GM19025 (cell line): ENCODE measurements around the gene CNTN1.
"Not testable (repeated sequence)": the region's sequence is repeated elsewhere in the genome, so short reads cannot be mapped to it uniquely, and the experiment has no call there.

Source experiments
- ATAC-seq: cut with Tn5 transposase; IDR thresholded peaks from one replicate; pipeline ENCODE4 v1.9.1; 2021; ENCODE audit warnings: mild to moderate bottlenecking, low read depth, moderate library complexity; ENCODE audit not compliant: unreplicated experiment

CNTN1 gene

DNA sequence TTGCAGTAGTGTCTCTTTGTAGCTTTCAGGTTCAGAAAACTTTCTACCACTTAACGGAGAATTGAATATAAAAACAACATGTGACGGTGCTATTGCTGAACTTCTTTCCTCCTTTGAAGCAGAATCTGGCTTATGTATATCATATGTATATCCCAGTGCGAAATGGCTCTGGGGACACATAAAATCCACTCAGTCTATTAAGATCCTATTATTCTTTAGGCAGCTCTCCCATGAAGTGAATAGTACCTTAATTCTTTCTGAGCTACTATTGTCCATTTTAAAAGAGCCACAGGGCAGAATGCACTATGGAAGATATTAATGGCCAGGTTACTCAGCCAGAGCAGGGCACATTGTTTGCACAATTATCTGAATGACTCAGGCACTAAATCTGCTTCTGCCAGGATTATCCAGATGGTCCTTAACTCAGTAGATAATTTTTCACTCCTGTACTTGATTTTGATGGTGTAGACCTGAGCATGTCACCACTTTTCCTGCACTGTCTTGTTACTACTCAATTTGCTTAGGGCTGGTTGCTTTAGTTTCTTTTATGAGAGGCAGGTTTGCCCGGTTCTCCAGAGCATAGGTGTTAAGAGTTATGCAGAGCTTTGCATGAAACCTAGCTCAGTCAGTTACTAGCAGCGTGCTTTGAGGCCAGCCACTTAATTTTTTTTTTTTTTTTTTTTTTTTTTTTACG, 5.5 kb downstream of the CNTN1 start:
- no peak for ATAC-seq

DNA sequence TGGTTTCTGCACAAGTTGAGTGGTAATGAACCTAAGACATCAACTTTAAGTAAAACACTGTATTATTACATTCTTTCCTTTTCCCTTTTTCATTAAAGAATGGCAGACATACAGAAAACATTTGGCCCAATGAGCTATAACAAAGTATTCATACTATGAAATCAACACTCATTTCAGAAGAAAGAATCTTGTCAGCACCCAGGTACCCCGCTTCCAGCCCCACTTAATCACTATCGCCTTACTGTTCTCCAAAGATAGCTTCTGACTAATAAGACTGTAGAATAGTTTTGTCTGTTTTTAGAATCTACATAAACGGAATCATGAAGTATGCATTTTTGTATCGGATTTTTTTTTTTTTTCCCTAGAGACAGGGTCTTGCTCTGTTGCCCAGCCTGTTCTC, 9.5 kb downstream of the CNTN1 start:
- no peak for ATAC-seq

DNA sequence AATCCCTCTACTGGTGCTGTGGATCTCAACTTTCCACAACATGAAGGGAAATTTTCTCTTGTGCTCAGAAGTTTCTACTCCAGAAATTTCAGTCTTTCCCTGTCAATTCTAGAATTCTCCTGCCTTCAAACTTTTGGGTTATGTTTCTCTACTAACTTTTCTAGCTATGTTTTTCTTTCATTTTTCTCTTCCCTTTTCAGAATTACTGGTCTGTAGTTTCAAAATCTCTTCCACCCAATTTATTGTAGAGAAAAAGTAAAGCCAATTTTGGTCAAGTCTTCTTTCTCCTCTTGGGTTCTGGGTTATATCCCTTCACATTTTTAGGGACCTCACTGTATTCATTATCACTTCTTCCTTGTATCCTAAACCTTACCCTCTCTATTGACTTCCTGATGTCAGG, 18.9 kb downstream of the CNTN1 start:
- ATAC-seq: no peak

DNA sequence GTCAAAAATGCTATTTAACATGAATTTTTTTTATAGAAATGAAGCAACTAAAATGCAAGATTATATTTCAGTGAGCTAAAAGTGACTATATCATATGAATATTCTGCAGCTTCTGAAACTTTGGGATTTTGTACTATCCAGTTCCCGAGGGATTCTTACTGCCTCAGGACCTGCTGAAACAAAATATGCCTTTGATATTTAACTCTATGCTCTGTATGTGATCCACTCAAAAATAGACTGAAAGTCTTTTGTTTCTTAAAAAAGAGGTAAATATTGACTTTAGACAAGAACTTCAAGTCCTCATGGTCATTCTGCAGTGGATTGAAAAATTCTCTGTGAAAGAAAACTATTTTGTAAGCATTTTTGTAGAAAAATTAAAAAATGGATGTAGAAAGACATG, 22.4 kb downstream of the CNTN1 start:
- no peak for ATAC-seq

DNA sequence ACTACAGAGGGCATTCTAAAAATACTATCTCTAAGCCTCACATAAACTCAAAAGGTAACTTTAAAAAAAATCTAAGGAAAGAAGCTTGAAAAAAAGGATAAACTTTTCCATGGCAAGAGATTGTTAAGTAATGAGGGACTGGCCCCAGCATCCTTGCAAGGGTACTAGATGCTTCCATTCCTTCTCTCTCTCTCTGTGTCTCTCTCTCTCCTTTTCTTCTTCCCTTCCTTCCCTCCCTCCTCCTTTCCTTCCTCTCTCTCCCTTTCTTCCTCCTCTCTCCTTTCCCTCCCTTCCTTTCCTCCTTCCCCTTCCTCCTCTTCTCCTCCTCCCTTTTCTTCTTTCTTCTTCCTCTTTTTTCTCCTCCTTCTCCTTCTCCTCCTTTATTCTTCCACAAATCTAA, 23.8 kb downstream of the CNTN1 start:
- no peak for ATAC-seq

DNA sequence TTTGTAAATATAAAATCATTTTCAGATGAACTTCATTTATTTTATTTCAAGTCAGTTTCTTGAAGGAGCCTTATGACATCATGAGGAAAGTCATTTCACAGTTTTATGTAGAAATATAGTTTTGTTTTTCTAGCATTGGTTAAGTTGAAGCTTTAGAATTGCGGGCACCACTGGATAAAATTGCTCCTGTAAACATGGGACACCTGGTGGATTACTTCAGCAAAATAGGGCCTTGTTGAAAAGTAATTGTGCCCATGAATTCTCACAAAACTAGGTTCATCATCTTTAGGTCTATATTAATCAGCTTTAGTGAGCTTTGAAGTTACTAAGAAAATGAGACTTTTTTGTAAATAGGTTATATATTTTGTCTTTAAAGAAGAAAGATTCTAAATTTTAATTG, 25.3 kb downstream of the CNTN1 start:
- ATAC-seq: no peak

DNA sequence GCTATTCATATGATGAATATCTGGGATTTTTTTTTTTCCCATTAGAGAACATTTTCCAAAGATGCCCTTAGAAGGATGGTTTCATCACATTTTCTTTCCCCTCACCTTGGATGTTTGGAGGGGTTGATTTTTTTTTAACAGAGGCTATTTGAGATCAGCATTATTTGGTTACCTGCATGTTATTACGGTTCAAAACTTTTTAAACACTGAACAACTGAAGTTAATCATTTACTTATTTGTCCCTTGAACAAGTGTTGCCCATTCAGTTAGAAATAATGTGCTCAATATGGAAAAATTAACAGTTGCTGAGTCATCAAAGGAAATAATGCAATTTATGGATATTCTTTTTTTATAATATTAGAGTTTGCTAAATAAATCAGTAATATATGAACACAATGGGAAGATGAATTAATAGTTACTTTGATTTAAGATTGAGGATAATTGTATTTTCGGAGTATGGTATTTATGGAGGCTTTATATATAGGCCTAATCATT, 26.7 kb downstream of the CNTN1 start:
- ATAC-seq: no peak

DNA sequence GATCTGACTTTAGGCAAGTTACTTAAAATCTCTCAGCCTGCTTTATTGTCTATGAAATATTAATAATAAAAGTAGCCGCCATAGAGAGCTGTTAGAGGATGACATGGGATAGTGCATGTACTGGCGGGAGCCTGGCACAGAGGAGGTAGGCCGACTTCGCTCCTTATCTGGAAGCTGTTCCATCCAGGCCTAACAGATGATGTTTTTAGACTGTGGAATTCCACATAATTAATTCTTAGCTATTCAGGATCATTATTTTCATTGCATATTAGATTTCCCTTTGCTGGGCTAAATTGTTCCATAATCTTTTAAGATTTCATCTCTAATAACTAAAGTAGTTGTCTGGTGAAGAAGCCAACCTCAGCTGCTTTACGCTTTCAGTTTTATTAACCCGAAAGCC, 30.8 kb downstream of the CNTN1 start:
- no peak for ATAC-seq

DNA sequence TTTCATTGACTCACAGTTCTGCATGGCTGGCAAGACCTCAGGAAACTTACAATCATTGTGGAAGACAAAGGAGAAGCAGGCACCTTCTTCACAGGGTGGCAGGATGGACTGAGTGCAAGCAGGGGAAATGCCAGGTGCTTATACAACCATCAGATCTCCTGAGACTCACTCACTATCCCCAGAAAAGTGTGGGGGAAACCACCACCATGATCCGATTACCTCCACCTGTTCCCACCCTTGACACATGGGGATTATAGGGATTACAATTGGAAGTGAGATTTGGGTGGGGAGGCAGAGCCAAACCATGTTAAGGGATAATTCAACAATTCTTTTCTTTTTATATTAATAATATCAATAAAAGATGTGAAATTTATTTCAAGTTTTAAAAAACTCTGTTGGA, 34.1 kb downstream of the CNTN1 start:
- no peak for ATAC-seq

DNA sequence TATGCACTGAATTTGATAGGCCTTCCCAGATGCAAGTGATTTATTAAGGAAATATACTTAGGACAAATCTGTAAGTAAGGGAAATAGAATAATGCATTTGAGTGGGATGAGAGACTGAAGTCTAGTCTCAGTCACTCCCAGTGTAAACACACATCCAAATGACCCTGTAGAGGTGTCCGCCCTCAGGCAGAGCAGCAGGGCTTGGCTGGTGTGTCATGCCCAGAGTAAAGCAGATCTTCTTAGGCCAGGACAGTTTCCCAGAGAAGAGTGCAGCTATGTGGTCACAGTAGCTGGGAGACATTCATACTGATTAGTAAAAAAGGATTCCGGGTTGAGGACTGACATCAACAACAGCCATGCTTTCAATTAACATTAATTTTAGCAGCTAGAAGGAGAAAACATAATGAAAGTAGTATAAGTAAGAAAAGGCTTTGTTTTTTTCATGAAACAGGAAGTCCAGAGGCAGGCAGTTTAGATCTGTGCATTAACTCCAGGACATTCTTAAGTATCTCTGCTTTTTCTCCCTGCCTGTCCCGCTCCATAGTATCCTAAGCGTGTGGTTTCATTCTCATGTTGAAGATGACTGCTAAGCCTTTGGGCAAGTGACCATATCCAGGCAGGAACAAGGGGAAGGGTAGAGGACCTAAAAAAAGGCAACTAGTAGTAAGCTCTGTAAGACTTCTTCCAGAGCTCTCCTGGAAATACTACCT, 35.7 kb downstream of the CNTN1 start:
- no peak for ATAC-seq

DNA sequence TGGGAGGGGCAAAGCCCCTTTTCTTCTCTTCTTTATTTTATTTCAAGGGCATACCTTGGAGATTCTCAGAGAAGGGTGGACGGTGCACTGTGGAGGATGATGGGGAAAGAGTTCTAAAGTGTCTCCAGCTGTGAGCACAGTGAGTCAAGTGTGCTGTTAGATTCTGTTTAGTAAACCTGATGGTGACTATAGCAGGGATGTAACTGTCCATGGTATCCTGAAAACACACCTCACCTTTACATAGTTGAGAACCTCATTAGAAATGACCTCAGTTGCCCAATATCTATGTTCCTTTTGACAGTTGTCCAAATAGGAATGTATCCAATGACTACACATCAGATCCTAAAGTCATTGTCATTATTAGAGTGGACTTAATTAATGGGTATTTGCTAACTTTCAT, 38.0 kb downstream of the CNTN1 start:
- ATAC-seq: no peak

DNA sequence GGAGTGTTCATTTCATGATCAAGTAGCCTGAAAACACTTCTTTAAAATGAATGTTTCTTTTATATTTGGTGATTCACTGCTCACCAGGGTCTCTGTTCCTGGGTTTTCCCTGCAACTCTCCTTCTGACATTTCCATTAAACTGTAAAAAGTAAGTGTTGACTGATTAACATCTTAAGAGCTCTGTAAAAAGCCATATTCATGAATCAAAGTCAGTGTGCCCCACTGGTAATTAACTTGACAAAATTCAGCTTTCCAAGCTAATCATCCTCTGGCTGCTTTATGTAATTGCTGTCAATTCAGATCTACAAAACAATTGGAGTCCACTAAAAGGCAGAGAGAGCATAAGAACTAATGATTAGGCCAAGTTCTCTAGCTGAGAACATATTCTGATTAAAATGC, 41.6 kb downstream of the CNTN1 start:
- no peak for ATAC-seq

DNA sequence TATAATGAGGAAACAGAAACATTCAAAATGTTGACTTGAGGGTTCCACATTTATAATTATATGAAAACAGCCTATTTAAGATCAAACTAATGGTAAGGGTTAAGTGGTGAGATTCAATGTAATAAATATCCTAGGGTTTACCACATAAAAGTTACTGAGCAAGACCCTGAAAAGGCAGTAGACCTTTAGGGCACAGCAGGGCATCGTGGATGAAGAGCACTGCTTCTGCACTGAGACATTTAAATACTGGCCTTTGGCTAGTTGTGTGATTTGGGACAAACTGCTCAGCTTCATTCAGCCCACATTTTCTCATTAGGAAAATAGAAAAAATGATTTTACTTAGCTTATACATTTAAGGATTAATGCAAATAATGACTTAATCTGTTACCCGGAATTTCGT, 42.0 kb downstream of the CNTN1 start:
- ATAC-seq: no peak

DNA sequence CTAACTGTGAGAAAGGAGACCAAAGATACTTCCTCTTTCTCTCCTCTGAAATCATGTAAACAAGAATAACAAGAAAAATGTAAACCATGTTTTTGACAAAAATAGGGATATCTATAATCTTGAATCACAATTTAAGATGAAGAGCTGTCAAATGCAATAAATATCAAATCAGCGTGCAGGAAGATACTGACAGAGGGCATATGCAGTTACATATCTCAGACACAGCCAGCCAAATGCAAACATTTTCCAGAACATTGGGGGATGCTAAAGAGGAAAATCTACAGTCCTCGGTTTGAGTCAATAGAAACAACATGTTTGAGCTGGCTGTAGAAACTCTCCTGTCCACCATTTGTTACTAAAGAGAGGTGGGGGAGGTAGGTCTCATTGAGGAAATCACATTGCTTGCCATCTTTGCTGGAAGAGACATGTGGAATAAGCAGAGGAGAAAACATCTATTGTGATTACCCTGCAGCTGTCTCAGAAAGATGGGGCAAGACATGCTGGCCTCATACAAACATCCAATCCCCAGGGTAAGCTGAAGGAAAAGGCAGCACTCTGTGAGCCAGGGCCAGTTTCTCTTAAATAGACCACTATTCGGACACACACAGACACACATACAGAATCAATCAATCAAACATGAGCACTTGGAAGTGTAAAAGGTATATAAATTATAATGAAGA, 43.5 kb downstream of the CNTN1 start:
- ATAC-seq: no peak

DNA sequence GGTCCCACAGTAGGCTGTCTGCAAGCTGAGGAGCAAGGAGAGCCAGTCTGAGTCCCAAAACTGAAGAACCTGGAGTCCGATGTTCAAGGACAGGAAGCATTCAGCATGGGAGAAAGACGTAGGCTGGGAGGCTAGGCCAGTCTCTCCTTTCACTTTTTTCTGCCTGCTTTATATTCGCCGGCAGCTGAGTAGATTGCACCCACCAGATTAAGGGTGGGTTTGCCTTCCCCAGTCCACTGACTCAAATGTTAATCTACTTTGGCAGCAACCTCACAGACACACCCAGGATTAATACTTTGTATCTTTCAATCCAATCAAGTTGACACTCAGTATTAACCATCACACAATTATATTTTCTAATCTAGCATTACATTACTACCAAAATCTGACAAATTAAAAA, 45.2 kb downstream of the CNTN1 start:
- ATAC-seq: not testable (repeated sequence)

DNA sequence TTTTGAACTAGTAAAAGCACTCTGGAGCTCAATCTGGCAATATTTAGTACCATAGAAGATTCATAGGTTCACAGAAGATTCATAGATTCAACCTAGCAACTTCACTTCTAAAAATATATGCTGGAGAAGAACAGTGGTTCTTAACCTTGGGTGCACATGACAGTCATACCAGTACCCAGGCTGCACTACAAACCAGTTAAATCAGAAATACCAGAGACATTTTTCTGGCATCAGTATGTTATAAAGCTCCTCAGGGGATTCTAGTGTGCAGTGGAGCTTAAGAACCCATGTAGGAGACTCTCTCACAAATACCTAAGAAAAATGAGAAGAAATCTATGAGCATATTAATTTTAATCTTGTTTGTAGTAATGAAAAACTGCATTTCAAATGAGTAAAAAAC, 46.6 kb downstream of the CNTN1 start:
- no peak for ATAC-seq

DNA sequence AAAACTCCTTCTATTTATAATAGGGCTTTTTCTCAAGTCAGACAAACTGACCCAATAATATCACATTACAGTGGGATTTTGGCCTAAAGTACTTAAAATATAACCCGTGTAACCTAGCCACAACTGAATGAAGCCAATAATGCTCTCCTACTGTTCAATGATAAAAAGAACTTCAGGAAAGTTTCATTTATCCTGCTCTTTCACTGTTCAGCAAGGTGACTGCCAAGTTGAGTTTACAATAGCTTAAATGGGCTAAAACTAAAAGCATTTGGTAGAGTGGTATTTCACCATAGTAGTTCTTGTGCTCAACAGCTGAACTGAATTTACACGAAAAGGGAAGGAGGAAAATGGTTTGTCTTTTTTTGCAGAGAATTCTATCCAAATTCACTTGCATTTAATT, 49.8 kb downstream of the CNTN1 start:
- no peak for ATAC-seq

DNA sequence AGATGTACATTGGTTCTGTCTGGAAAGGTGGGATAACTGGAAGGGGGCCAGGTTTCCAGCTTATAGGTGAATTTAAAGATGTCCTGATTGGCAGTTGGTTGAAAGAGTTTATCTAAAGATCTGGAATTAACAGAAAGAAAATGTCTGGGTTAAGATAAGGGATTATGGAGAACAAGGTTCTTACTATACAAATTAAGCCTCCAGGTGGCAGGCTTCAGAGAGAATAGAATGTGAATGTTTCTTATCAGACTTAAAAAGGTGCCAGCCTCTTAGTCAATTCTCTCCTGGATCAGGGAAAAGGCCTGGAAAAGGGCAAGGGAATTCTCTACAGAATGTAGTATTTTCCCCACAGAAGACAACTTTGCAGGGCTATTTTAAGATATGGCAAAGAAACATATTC, 53.1 kb downstream of the CNTN1 start:
- no peak for ATAC-seq

DNA sequence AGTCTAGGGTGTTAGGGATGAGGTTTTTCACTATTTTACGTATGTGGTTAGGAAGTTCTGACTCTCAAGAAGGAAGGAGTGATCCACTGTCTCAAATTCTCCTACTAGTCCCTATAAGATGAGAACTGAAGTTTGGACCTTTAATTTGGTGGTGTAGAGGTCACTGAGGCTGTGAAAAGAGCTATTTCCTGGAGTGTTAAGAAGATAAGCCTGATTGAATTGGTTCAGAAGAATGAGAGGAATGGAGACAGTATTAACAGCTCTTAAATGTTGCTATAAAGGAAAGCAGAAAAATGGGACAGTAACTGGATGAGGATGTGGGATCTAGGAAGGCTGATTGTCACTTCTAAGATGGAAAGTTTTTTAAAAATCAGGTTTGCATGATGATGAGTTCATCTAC, 57.6 kb downstream of the CNTN1 start:
- ATAC-seq: no peak

DNA sequence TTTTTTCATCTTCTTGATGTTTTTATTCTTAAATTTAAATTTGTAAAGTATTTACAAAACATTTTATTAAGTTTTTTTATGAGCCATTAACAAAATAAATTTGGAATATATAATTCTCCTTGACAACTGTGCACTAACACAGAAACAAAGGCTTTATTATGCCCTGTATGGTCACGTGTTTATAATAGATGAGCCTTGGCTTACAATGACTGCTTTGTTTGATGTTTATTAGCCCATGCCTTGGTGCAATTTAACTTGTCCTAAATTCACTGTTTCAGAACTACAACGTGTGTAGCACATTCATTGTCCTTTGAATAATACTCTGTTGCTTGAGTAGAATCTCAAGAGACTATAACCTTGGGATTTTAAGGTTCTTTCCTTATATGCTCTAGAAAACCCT, 59.8 kb downstream of the CNTN1 start:
- ATAC-seq: no peak

DNA sequence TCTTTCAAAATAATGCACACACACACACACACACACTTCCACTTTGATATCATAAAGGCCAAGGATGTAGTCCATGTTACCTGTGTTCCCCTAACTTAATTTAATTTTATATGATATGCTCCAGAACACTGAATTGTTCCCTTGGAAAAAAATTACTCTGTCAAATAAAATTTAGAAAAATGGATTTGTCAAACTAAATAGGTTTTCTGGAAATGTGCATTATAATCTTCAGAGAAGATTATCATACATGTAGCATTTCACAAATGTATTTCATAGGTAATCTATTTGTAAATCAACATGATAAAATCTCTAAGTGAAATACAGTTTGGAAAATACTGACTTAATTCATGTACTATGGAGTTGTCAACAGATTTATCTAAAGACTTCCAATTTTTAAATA, 68.6 kb downstream of the CNTN1 start:
- ATAC-seq: no peak

DNA sequence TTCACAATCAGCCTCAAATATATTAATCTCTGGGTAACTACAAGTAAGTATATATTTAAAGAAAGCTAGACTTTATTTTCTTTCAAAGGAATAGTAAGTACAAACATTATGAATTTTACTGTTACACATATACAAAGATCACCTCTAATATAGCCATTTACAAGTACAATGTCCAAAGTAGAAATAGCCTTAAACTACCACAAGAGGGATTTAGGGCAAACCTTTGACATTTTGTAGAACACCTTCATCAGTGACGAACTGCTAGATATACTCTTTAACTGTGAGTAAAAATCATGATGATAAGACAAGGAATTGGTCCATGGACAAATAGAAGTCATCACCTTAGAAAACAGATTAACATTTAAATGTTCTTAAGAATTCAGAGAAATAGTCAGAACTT, 69.8 kb downstream of the CNTN1 start:
- no peak for ATAC-seq
